Neural cell (in vitro differentiated cells): ENCODE data around the gene PTK7.

Source experiments
- CTCF ChIP-seq: fragments of 450-650 bp; IDR thresholded peaks from 2 replicates; pipeline ENCODE4 v1.5.1; 2014; ENCODE audit warnings: antibody characterized with exemption, mild to moderate bottlenecking, moderate library complexity; ENCODE audit not compliant: poor library complexity, severe bottlenecking
- EZH2 ChIP-seq: fragments of 200-600, 300-800 bp; shearing (Covaris generic), sonication (generic); IDR thresholded peaks from 2 replicates; pipeline ENCODE4 v1.6.1; 2014; ENCODE audit warnings: antibody characterized with exemption, low read length, borderline replicate concordance, mild to moderate bottlenecking; ENCODE audit not compliant: insufficient read depth, poor library complexity, severe bottlenecking
- MXI1 ChIP-seq: fragments of 450-650 bp; conservative IDR thresholded peaks from 2 replicates; pipeline ENCODE4 v1.6.1; 2014; ENCODE audit warnings: antibody characterized with exemption, mild to moderate bottlenecking; ENCODE audit not compliant: poor library complexity, severe bottlenecking
- POLR2AphosphoS5 ChIP-seq: IDR thresholded peaks from 2 replicates; pipeline ENCODE4 v1.6.1; 2012
- RAD21 ChIP-seq: fragments of 450-650 bp; conservative IDR thresholded peaks from 2 replicates; pipeline ENCODE4 v1.6.1; 2014; ENCODE audit warnings: antibody characterized with exemption, mild to moderate bottlenecking, moderate library complexity
- SMC3 ChIP-seq: fragments of 450-650 bp; conservative IDR thresholded peaks from 2 replicates; pipeline ENCODE4 v1.6.1; 2014; ENCODE audit warnings: antibody characterized with exemption, mild to moderate bottlenecking, moderate library complexity; ENCODE audit not compliant: poor library complexity
- TAF1 ChIP-seq: IDR thresholded peaks from 2 replicates; pipeline ENCODE4 v1.6.1; 2012; ENCODE audit warnings: low read depth

- TF ChIP-seq POLR2AphosphoS5 (no peak), TAF1 (no peak), CTCF (no peak), EZH2 (no peak), RAD21 (no peak), MXI1 (no peak), SMC3 (no peak)
These were observed 110.6 kb downstream of the PTK7 start for GRCh38 chr6:43186706-43187105.
